Endothelial cell of umbilical vein (primary cell): ENCODE results near the gene MAGI1. TPM values are rescaled to one million over a fixed set of nuclear protein-coding genes. Genes with fewer than 3 reads are reported as not detected.

Experiments
- BruUV-seq: library from RNA; stranded (reverse); fragments of 400-500 nt; replicated peaks from 2 replicates; lab custom pipeline; 2021; lab: Mats Ljungman, UMichigan
- CTCF ChIA-PET: fragments of 300-600, 350-600 bp; sonication (Branson Sonifier 250); formaldehyde crosslinking; loops from one replicate; lab custom pipeline; 2021; ENCODE audit warnings: antibody characterized with exemption, inconsistent platforms; lab: Charles Lee
- POLR2A ChIA-PET: fragments of 300-600, 350-600 bp; sonication (Branson Sonifier 250); formaldehyde crosslinking; loops from one replicate; lab custom pipeline; 2021; ENCODE audit warnings: antibody characterized with exemption, inconsistent platforms; lab: Charles Lee
- DNase-seq: peaks from one replicate; pipeline ENCODE4 v3.0.0-alpha.2; 2011; ENCODE audit warnings: low read depth, low spot score
- FAIRE-seq: peaks from 2 replicates; lab custom pipeline; 2011; peaks lifted over from hg19 to GRCh38; lab: Jason Lieb, UNC
- H2AFZ ChIP-seq: 2 replicates; pipeline ENCODE4 v1.6.0; 2012; ENCODE audit warnings: low read depth, low read length, control low read depth, inconsistent platforms
- H3K27ac ChIP-seq: 2 replicates; pipeline ENCODE4 v1.5.1; 2011; ENCODE audit warnings: low read depth, mild to moderate bottlenecking, control low read depth, low read length, moderate library complexity; ENCODE audit not compliant: insufficient read depth
- H3K27me3 ChIP-seq, 2 experiments: 2 replicates each; pipeline versions ENCODE4 v1.6.0 to v1.6.1; 2011; ENCODE audit warnings: low read length in 2 of 2, mixed read lengths in 1 of 2; ENCODE audit not compliant: control insufficient read depth in 2 of 2, insufficient read depth in 2 of 2
- H3K36me3 ChIP-seq, 2 experiments: 2 replicates in 1 of 2; 3 replicates in 1 of 2; pipeline ENCODE4 v1.5.1; 2011; ENCODE audit warnings: low read length in 2 of 2, mild to moderate bottlenecking in 1 of 2, moderate library complexity in 1 of 2; ENCODE audit not compliant: control insufficient read depth in 2 of 2, insufficient read depth in 2 of 2; ENCODE audit errors: extremely low read depth in 1 of 2
- H3K4me1 ChIP-seq: 3 replicates; pipeline ENCODE4 v1.5.1; 2011; ENCODE audit warnings: mild to moderate bottlenecking, low read length; ENCODE audit not compliant: control insufficient read depth, insufficient read depth; ENCODE audit errors: extremely low read depth
- H3K4me2 ChIP-seq: 2 replicates; pipeline ENCODE4 v1.6.1; 2011; ENCODE audit warnings: low read length, control low read depth, mixed read lengths; ENCODE audit not compliant: insufficient read depth
- H3K4me3 ChIP-seq, 3 experiments: fragments of 200-600 bp in 1 of 3; sonication (generic), shearing (Covaris generic) in 1 of 3; replicated peaks in 1 of 3; 2 replicates each; pipeline ENCODE4 v1.5.1; 2011 to 2016; ENCODE audit warnings: control low read depth in 3 of 3, low read length in 3 of 3, mild to moderate bottlenecking in 2 of 3, inconsistent platforms in 1 of 3, low read depth in 1 of 3, moderate library complexity in 1 of 3; ENCODE audit not compliant: insufficient read depth in 1 of 3
- H3K79me2 ChIP-seq: 2 replicates; pipeline ENCODE4 v1.6.0; 2012; ENCODE audit warnings: low read length, inconsistent platforms; ENCODE audit not compliant: control insufficient read depth, insufficient read depth
- H3K9ac ChIP-seq: replicated peaks from 2 replicates; pipeline ENCODE3; 2011; ENCODE audit warnings: low read length, control low read depth; ENCODE audit not compliant: insufficient read depth; ENCODE audit errors: extremely low read depth
- H3K9me1 ChIP-seq: replicated peaks from 3 replicates; pipeline ENCODE4 v1.6.0; 2011; ENCODE audit warnings: mild to moderate bottlenecking, low read length; ENCODE audit not compliant: control insufficient read depth, insufficient read depth; ENCODE audit errors: extremely low read depth
- H3K9me3 ChIP-seq: replicated peaks from 2 replicates; pipeline ENCODE4 v1.5.1; 2012; ENCODE audit warnings: low read length, inconsistent platforms; ENCODE audit not compliant: control insufficient read depth, insufficient read depth
- H4K20me1 ChIP-seq: replicated peaks from 2 replicates; pipeline ENCODE3; 2011; ENCODE audit warnings: mild to moderate bottlenecking, low read length; ENCODE audit not compliant: control insufficient read depth, insufficient read depth; ENCODE audit errors: extremely low read depth
- CTCF ChIP-seq, 2 donors: IDR thresholded peaks; 1 replicate in 1 of 2; 2 replicates in 1 of 2; pipeline ENCODE4 v1.5.1; 2011; ENCODE audit warnings: low read length in 2 of 2, mild to moderate bottlenecking in 2 of 2, moderate library complexity in 2 of 2, control low read depth in 1 of 2, inconsistent platforms in 1 of 2, low read depth in 1 of 2; ENCODE audit not compliant: insufficient read depth in 1 of 2; ENCODE audit errors: extremely low read depth in 1 of 2
- EZH2 ChIP-seq: IDR thresholded peaks from 2 replicates; pipeline ENCODE4 v1.6.1; 2012; ENCODE audit warnings: borderline replicate concordance, low read depth, mild to moderate bottlenecking, moderate library complexity, low read length, inconsistent platforms; ENCODE audit not compliant: severe bottlenecking
- FOS ChIP-seq: IDR thresholded peaks from 2 replicates; pipeline ENCODE4 v1.6.1; 2011; ENCODE audit warnings: mild to moderate bottlenecking, low read length, moderate library complexity, borderline replicate concordance; ENCODE audit not compliant: insufficient read depth
- GATA2 ChIP-seq: IDR thresholded peaks from 2 replicates; pipeline ENCODE4 v1.7.0; 2011; ENCODE audit warnings: low read depth, mild to moderate bottlenecking, moderate library complexity, mixed read lengths, low read length; ENCODE audit not compliant: insufficient read length, insufficient read depth
- JUN ChIP-seq: IDR thresholded peaks from 2 replicates; pipeline ENCODE4 v1.6.1; 2011; ENCODE audit warnings: borderline replicate concordance, low read depth; ENCODE audit not compliant: insufficient read length, insufficient read depth
- MAX ChIP-seq: IDR thresholded peaks from 2 replicates; pipeline ENCODE4 v1.6.1; 2011; ENCODE audit not compliant: insufficient read depth, insufficient read length
- MYC ChIP-seq: IDR thresholded peaks from one replicate; pipeline ENCODE4 v1.6.1; 2011; ENCODE audit warnings: mild to moderate bottlenecking, low read depth, low read length
- POLR2A ChIP-seq: IDR thresholded peaks from 2 replicates; pipeline ENCODE4 v1.6.1; 2012; ENCODE audit warnings: low read depth, mild to moderate bottlenecking, control low read depth, low read length
- POLR2AphosphoS5 ChIP-seq: IDR thresholded peaks from 2 replicates; pipeline ENCODE4 v1.6.1; 2012; ENCODE audit warnings: low read depth, mild to moderate bottlenecking, control low read depth, low read length, moderate library complexity; ENCODE audit not compliant: insufficient read depth
- dilution Hi-C: fragments of 300-500 bp; cut with MboI; formaldehyde crosslinking; loops from one replicate; pipeline ENCODE4 v1.15.0; 2019; ENCODE audit warnings: low sequenced_read_pairs; ENCODE audit not compliant: extremely low pct_ligation_motif_present
- intact Hi-C: fragments of 100-400 bp; cut with micrococcal nuclease; formaldehyde crosslinking; loops from one replicate; pipeline ENCODE4 v1.10.0; 2022
- polyA plus RNA-seq, 4 experiments: library from polyadenylated mRNA; depleted of rRNA in 3 of 4; stranded (reverse) in 3 of 4; unstranded in 1 of 4; fragments of >200 nt; gene quantifications; 2 replicates each; pipeline versions ENCODE4 v1.2.1 to v1.2.3, GENCODE V29; 2011 to 2012; ENCODE audit warnings: missing spikeins in 1 of 4
- total RNA-seq: library from RNA; stranded (reverse); gene quantifications from 2 replicates; pipeline ENCODE4 v1.2.3, GENCODE V29; 2021

Gene MAGI1
- total and polyA plus RNA-seq, 2 donors (not counting 3 experiments of a cell fraction or from before 2014, with no cell fraction given), result 10.1 to 47.9 TPM

GRCh38 chr3:65338571-65338970, 700.1 kb downstream of the MAGI1 start:
- intact Hi-C loops, result no loop called here

More at GRCh38 chr3:65338571-65338970, 700.1 kb downstream of the MAGI1 start:
- Histone ChIP-seq H4K20me1 (no peaks in the 10 kb centered on the region), H3K4me3 (no peak overlapping the region), H3K27ac (no peak overlapping the region), H3K4me1 (no peaks in the 10 kb centered on the region), H3K4me2 (no peak overlapping the region), H3K27me3 (peaks cover 0 to 12% of the 10 kb centered on the region in 2 experiments), H2AFZ (no peak overlapping the region), H3K9me3 (no peaks in the 10 kb centered on the region), H3K79me2 (no peaks in the 10 kb centered on the region), H3K36me3 (no peaks in the 10 kb centered on the region), H3K9me1 (no peaks in the 10 kb centered on the region), H3K9ac (no peak overlapping the region)
- FAIRE-seq (no peak), DNase-seq (no peak)
- ChIA-PET CTCF (interaction anchor here (0.9 to 2.6 kb wide), 2 partner anchors 12 to 805 kb away, joined by 3 to 7 read pairs; no protein-coding TSS in a partner anchor), POLR2A (no interaction called here)
- TF ChIP-seq CTCF (IDR thresholded peaks at IDR 0.05; ENCODE audit: extremely low read depth in 1 of 2, insufficient read depth in 1 of 2, low read depth in 1 of 2, low read length in 2 of 2), result no peak
- no peak for TF ChIP-seq POLR2A
- no peak for TF ChIP-seq MYC
- TF ChIP-seq JUN, result no peak
- no peak for TF ChIP-seq FOS
- TF ChIP-seq EZH2, result no peak
- TF ChIP-seq GATA2, result no peak
- TF ChIP-seq MAX, result no peak
- TF ChIP-seq POLR2AphosphoS5, result no peak
- dilution Hi-C loops, result no loop called here
- BruUV-seq, result no TSS peak
